Left ventricle myocardium inferior (tissue), 1 donor: ENCODE data around the gene TSHZ3. TPM values are rescaled to one million over a fixed set of nuclear protein-coding genes. Genes with fewer than 3 reads are reported as not detected.

Experiments used
- DNase-seq: peaks from one replicate; pipeline ENCODE4 v3.0.0-alpha.2; 2020
- H3K27ac ChIP-seq: fragments of 200-600 bp; replicated peaks from 2 replicates; pipeline ENCODE4 v1.8.0; 2021
- H3K27me3 ChIP-seq: fragments of 200-600 bp; 2 replicates; pipeline ENCODE4 v1.8.0; 2021; ENCODE audit warnings: low read depth
- H3K36me3 ChIP-seq: fragments of 200-600 bp; 2 replicates; pipeline ENCODE4 v1.8.0; 2021
- H3K4me1 ChIP-seq: fragments of 200-600 bp; 2 replicates; pipeline ENCODE4 v1.8.0; 2021
- H3K4me3 ChIP-seq: fragments of 200-600 bp; 2 replicates; pipeline ENCODE4 v1.8.0; 2021; ENCODE audit warnings: mild to moderate bottlenecking, moderate library complexity
- H3K9me3 ChIP-seq: fragments of 200-600 bp; replicated peaks from 2 replicates; pipeline ENCODE4 v1.8.0; 2021
- CTCF ChIP-seq: fragments of 200-600 bp; IDR thresholded peaks from 2 replicates; pipeline ENCODE4 v1.8.0; 2021; ENCODE audit warnings: antibody characterized with exemption, mild to moderate bottlenecking, borderline replicate concordance
- intact Hi-C: fragments of 100-400 bp; cut with micrococcal nuclease; formaldehyde crosslinking; loops from one replicate; pipeline ENCODE4 v1.11.0; 2022
- total RNA-seq: library from RNA; stranded (reverse); fragmentation: NEBNext Ultra II Directional; extraction: Animal tissue kit (Norgen Biotek cat#: 25700); gene quantifications from one replicate; pipeline ENCODE4 v1.2.1, GENCODE V29; 2021
- donor health status: DM: no; HTN: yes; CAD: no; lungs with severe emphysema.

The TSHZ3 gene
- total RNA-seq, 1 donor from 2014 or later, result 2.9 TPM

- TF ChIP-seq CTCF, result peak; percentile 31
- no peak for DNase-seq
- Histone ChIP-seq H3K36me3 (no peaks in the 10 kb centered on the region), H3K4me1 (no peaks in the 10 kb centered on the region), H3K9me3 (no peaks in the 10 kb centered on the region), H3K27me3 (peaks cover 6% of the 10 kb centered on the region), H3K27ac (no peak overlapping the region), H3K4me3 (no peak overlapping the region)
- intact Hi-C loops, result no loop called here
Measured at GRCh38 chr19:31232180-31232579, 117.1 kb downstream of the TSHZ3 start.

GRCh38 chr19:31231237-31231636 is 118.0 kb downstream of the TSHZ3 start:
- Histone ChIP-seq H3K9me3 (no peaks in the 10 kb centered on the region), H3K4me3 (no peak overlapping the region), H3K27ac (no peak overlapping the region), H3K4me1 (no peaks in the 10 kb centered on the region), H3K36me3 (no peaks in the 10 kb centered on the region), H3K27me3 (no peaks in the 10 kb centered on the region)
- DNase-seq, result no peak
- no peak for TF ChIP-seq CTCF
- intact Hi-C loops, result no loop called here

GRCh38 chr19:31226151-31226935 is 122.9 kb downstream of the TSHZ3 start:
- Histone ChIP-seq H3K36me3 (no peaks in the 10 kb centered on the region), H3K27ac (no peak overlapping the region), H3K4me3 (no peak overlapping the region), H3K9me3 (no peaks in the 10 kb centered on the region), H3K4me1 (peaks cover 5% of the 10 kb centered on the region), H3K27me3 (no peaks in the 10 kb centered on the region)
- no peak for TF ChIP-seq CTCF
- intact Hi-C loops, result no loop called here
- no peak for DNase-seq
